Measurements from ENCODE around the gene IBTK.
"Not testable (repeated sequence)": the region's sequence is repeated elsewhere in the genome, so short reads cannot be mapped to it uniquely, and the experiment has no call there.

IBTK gene

DNA sequence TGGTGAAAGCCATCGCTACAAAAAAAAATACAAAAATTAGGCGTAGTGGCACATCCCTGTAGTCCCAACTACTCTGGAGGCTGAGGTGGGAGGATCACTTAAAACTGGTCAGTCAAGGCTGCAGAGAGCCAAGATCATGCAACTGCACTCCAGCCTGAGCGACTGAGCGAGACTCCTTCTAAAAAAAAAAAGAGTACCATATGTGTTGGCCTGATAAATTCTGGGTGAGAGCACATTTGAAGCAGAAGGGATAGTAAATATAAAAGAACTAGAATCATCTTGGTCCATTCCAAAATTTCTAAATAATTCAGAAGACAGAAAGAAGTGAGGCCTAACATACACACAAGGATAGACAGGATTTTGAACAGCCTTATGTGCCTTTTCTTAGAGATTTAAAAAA is 2.2 kb downstream of the IBTK start:
- no peak for DNase-seq

GRCh38 chr6:82243884-82244283 is 3.7 kb downstream of the IBTK start:
- no peak for DNase-seq

DNA sequence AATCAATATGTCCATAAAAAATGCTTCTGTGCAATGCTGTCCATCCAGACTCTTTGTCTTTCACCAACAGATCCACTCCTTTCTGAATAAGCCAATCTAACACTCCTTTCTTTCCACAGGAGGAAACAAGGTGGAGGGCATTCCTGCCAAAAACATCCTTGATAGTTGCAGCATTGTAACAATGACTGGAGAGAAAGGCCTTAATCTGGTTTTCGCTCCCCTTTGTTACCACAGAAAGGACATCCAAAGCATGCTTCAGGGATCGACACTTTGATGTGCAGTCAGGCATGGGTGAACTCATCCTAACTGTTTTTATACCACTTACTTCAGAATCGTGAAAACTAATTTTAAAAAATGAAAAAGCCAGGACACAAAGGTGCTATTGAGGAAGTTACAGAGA is 7.4 kb downstream of the IBTK start:
- no peak for DNase-seq

GRCh38 chr6:82239597-82239996 is 7.9 kb downstream of the IBTK start:
- DNase-seq, result no peak

GRCh38 chr6:82237013-82237412 is 10.5 kb downstream of the IBTK start:
- DNase-seq, result no peak

DNA sequence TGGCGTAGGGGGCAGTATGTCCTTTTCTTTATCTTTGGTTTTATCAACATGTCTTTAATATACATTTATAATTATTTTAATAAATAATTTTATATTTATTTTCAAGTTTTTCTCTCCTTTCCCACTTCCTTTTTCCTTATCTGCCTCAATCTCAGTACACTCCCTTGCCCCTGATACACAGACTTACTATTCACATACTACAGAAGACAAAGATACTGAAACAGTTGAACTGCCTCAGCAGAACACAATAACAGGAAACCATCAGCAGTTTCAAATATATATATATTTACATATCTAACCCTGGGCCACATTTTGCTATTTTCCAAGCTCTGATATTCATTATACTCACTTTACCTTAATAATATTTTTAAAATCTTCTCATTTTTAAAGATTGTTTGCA is 19.8 kb downstream of the IBTK start:
- no peak for DNase-seq

- no peak for DNase-seq
These were observed 27.4 kb downstream of the IBTK start for GRCh38 chr6:82220167-82220566.

DNA sequence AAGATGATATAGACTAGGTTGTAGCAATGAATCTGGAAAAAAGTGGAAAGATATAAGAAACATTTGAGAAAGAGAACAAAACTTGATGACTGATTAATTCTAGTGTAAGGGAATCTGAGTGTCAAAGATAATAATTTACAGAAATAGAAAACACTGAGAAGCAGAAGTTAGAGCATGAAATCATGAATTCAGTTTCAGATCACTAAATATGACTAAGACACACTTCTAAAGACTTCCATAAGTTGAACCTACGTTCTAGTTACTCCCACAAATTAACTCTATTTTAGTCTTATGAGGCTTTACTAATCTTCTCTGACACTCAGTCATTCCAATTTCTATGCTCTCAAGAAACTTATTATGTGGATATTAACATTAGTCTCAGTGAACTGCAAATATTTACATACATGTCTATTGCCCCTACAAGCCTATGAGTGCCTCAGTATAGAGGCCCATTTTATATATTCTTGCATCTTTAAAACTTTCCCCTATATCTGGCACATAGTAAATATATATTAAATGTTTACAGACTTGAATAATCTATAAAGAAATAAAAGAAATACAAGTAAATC is 30.4 kb downstream of the IBTK start:
- DNase-seq, result no peak

DNA sequence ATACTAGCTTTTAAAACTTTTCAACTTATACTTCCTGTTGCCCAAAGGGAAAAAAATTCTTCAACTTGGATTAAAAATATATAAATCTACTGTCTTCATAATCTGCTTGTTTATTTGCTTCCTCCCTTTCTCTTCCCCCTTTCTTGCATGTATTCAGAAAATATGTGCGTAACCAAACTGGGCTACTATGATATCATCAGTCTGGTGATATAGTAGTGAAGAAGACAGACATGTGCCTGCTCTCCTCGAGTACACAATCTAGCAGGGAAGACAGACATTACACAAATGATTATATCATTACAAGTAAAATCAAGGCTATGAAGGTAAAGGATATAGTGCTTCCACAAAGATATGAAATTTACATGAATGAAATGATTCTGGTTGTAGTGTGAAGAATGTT is 31.0 kb downstream of the IBTK start:
- no peak for DNase-seq

GRCh38 chr6:82211326-82211725 is 36.2 kb downstream of the IBTK start:
- DNase-seq, result no peak

DNA sequence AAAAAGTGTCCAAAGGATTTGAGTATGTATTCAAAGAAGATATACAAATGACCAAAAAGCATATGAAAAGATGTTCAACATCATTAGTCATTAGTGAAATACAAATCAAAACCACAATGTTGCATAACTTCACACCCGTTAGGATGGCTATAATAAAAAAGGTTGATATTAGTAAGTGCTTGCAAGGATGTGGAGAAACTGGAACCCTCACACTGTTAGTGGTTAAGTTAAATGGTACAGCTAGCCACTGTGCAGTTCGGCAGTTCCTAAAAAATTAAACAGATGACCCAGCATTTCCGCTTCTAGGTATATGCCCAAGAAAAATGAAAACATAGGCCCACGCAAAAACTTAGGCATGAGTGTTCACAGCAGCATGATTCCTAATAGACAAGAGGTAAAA is 38.6 kb downstream of the IBTK start:
- DNase-seq, result no peak

GRCh38 chr6:82205930-82206392 is 41.6 kb downstream of the IBTK start:
- DNase-seq, result no peak

- no peak for DNase-seq
These were observed 43.5 kb downstream of the IBTK start for GRCh38 chr6:82204020-82204419.

GRCh38 chr6:82197784-82198183 is 49.8 kb downstream of the IBTK start:
- DNase-seq, result no peak

- not testable (repeated sequence) for DNase-seq
These were observed 50.3 kb downstream of the IBTK start for GRCh38 chr6:82197245-82197644.

GRCh38 chr6:82196161-82196560 is 51.4 kb downstream of the IBTK start:
- DNase-seq, result no peak

- DNase-seq, result no peak
These were observed 51.9 kb downstream of the IBTK start for GRCh38 chr6:82195619-82196018.

DNA sequence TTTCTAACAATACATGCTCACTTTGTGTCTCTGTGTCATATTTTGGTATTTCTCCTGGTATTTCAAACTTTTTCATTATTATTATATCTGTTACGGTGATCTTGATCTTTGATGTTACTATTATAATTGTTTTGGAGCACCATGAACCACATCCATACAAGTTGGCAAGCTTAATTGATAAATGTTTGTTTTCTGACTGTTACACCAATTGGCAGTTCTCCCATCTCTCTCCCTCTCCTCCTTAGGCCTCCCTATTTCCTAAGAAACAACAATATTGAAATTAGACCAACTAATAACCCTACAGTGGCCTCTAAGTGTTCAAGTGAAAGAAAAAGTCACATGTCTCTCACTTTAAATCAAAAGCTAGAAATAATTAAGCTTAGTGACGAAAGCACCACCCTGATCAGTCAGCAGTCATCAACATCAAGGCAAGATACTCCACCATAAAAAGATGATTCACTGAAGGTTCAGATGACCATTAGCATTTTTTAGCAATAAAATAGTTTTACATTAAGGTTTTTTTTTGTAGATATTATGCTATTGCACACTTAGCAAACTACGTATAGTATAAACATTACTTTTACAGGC is 61.5 kb downstream of the IBTK start:
- no peak for DNase-seq

DNA sequence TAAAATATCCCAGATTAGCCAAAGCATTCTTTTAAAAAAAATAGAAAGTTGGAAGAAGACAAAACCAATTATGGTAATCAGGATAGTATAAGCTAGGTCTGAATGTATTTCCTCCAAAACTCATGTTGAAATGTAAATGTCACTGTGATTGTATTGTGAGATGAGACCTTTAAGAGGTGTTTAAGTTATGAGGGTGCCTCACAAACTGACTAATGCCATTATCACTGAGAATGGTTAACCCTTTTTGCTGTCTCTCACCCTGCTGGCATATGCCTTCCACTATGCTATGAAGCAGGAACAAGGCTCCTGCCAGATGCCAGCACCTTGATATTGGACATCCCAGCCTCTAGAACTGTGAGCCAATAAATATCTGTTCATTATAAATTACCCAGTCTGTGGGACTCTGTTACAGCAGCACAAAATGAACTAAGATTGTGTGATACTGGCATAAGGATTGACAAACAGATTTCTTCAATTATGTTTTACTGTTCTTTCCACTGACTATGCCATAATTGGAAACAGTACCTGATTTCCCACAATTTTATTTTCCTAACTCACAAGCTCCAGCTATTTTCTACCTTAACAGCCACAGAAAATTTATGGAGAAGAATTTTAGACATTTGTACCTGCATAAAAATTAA is 63.8 kb downstream of the IBTK start:
- DNase-seq, result no peak

- DNase-seq, result no peak
These were observed 64.8 kb downstream of the IBTK start for GRCh38 chr6:82182756-82183155.

- DNase-seq, result no peak
These were observed 68.1 kb downstream of the IBTK start for GRCh38 chr6:82179415-82179814.

- no peak for DNase-seq
These were observed 68.8 kb downstream of the IBTK start for GRCh38 chr6:82178759-82179112.

- DNase-seq, result no peak
These were observed 69.3 kb downstream of the IBTK start for GRCh38 chr6:82178077-82178758.

DNA sequence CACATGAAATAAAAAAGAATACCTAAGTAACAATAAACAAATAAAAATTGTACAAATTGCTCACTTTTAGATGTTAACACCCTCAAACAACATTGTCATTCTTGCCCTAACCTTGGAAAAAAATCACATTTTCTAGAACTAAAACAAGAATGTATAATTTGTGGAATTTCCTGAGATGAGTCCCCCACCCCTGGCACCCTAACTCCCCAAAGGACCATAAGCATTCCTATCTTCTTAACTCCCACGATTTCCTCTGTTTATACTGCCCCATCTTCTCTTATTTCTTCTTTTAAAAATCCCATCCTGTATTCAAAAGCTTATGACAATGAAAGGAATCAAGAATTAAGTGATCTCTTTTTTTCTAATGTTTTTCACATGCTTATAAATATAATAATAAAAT is 70.9 kb downstream of the IBTK start:
- DNase-seq, result no peak

All from NCI-H187 (cell line).